Ascending aorta (tissue), 2 donors: ENCODE measurements around the gene ARHGAP26. TPM values are rescaled to one million over a fixed set of nuclear protein-coding genes. Genes with fewer than 3 reads are reported as not detected.

ENCODE experiments used
- DNase-seq, 2 donors: peaks; one replicate each; pipeline ENCODE4 v3.0.0-alpha.2; 2019; ENCODE audit warnings: low spot score in 2 of 2
- H3K27ac ChIP-seq, 2 donors: fragments of 200-600 bp; sonication (generic); one replicate each; pipeline ENCODE4 v1.5.1; 2016 to 2017; ENCODE audit warnings: mild to moderate bottlenecking in 1 of 2
- H3K27me3 ChIP-seq: fragments of 200-600 bp; sonication (generic); one replicate; pipeline ENCODE4 v1.5.1; 2017
- H3K36me3 ChIP-seq, 2 donors: fragments of 200-600 bp; sonication (generic); one replicate each; pipeline ENCODE4 v1.5.1; 2016
- H3K4me1 ChIP-seq, 2 donors: fragments of 200-600 bp; sonication (generic); one replicate each; pipeline ENCODE4 v1.5.1; 2016 to 2017; ENCODE audit warnings: mild to moderate bottlenecking in 1 of 2
- H3K4me3 ChIP-seq, 2 donors: fragments of 200-600 bp; sonication (generic); one replicate each; pipeline ENCODE4 v1.5.1; 2016 to 2017; ENCODE audit warnings: mild to moderate bottlenecking in 1 of 2
- H3K9me3 ChIP-seq, 2 donors: fragments of 200-600 bp; sonication (generic); one replicate each; pipeline ENCODE4 v1.5.1; 2016
- intact Hi-C: fragments of 100-400 bp; cut with DNase I; formaldehyde crosslinking; loops from one replicate; pipeline ENCODE4 v1.15.1; 2023
- total RNA-seq: library from RNA; depleted of rRNA; stranded (reverse); fragments of >200 nt; gene quantifications from one replicate; pipeline ENCODE4 v1.1.0, GENCODE V29; 2016
- TF ChIP-seq, protein P1 (sequence below), 3 experiments: fragments of 200-600 bp in 2 of 3; fragments of 450-650 bp in 1 of 3; sonication (generic) in 2 of 3; IDR thresholded peaks; one replicate each; pipeline ENCODE4 v1.5.1; 2016 to 2019; ENCODE audit warnings: antibody characterized with exemption in 3 of 3, mild to moderate bottlenecking in 1 of 3, moderate library complexity in 1 of 3

The ARHGAP26 gene
- total RNA-seq, 1 donor from 2014 or later = 34.9 TPM

DNA sequence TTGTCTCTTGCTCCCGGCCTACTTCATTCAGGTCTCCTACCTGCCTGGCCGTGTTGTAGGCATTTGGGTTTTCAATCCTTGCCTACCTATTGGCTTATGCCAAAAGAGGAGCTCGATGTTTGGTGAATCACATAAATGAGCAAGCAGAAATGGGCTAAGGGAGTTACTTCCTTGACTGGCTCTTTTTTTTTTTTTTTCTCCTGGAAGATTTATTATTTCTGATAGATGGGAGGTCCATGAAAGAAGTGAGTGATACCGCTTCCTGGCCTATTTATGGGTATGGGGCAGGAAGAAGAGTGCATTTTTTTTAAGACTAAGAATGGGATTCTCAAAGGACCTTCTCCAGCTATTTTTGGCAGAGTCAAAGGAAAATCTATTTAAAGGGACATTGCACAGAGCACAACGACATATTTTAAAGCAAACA is 294.1 kb downstream of the ARHGAP26 start:
- no peaks in the 10 kb centered on the region for H3K9me3 ChIP-seq
- intact Hi-C loops = loop anchor here (5.0 kb wide), 1 partner anchor 338 kb away; the partner anchor contains the start of gene NR3C1

DNA sequence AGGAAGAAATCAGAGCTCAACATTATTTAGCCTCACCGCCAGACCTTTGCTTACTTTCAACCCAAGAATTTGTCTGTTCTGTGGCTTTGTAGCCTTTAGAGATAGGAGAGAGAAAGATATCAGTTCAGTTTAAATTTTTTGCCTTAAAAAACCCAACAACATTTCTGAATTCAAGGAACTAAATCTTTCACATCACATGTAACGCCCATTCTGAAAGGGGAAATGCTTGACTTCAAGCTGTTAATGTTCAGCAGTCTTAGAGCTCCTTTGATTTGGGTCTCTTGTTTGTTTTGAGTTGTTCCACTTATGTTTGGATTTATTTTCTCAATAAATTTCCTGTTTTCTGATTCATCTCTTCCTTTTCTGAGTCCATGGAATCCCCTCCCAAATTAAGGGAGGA is 294.5 kb downstream of the ARHGAP26 start:
- H3K27me3 ChIP-seq = no peaks in the 10 kb centered on the region
- no peak overlapping the region for H3K4me3 ChIP-seq
- peaks cover 0 to 19% of the 10 kb centered on the region in 2 donors for H3K36me3 ChIP-seq
- no peak for DNase-seq
- no peaks in the 10 kb centered on the region for H3K9me3 ChIP-seq
- H3K4me1 ChIP-seq = peaks cover 4 to 42% of the 10 kb centered on the region in 2 donors
- TF ChIP-seq, protein P1, sequence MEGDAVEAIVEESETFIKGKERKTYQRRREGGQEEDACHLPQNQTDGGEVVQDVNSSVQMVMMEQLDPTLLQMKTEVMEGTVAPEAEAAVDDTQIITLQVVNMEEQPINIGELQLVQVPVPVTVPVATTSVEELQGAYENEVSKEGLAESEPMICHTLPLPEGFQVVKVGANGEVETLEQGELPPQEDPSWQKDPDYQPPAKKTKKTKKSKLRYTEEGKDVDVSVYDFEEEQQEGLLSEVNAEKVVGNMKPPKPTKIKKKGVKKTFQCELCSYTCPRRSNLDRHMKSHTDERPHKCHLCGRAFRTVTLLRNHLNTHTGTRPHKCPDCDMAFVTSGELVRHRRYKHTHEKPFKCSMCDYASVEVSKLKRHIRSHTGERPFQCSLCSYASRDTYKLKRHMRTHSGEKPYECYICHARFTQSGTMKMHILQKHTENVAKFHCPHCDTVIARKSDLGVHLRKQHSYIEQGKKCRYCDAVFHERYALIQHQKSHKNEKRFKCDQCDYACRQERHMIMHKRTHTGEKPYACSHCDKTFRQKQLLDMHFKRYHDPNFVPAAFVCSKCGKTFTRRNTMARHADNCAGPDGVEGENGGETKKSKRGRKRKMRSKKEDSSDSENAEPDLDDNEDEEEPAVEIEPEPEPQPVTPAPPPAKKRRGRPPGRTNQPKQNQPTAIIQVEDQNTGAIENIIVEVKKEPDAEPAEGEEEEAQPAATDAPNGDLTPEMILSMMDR (IDR thresholded peaks at IDR 0.05) = no peak
- H3K27ac ChIP-seq = peak overlapping the region; percentile 53
- intact Hi-C loops = loop anchor here (5.0 kb wide), 1 partner anchor 338 kb away; the partner anchor contains the start of gene NR3C1

More for the DNA sequence above, 294.1 kb downstream of the ARHGAP26 start:
- DNase-seq = no peak
- Histone ChIP-seq H3K4me3 (no peak overlapping the region), H3K4me1 (peaks cover 4 to 42% of the 10 kb centered on the region in 2 donors), H3K27me3 (no peaks in the 10 kb centered on the region), H3K27ac (peak overlapping the region; percentile 53), H3K36me3 (peaks cover 0 to 14% of the 10 kb centered on the region in 2 donors)
- TF ChIP-seq, protein P1 (IDR thresholded peaks at IDR 0.05) = no peak

DNA sequence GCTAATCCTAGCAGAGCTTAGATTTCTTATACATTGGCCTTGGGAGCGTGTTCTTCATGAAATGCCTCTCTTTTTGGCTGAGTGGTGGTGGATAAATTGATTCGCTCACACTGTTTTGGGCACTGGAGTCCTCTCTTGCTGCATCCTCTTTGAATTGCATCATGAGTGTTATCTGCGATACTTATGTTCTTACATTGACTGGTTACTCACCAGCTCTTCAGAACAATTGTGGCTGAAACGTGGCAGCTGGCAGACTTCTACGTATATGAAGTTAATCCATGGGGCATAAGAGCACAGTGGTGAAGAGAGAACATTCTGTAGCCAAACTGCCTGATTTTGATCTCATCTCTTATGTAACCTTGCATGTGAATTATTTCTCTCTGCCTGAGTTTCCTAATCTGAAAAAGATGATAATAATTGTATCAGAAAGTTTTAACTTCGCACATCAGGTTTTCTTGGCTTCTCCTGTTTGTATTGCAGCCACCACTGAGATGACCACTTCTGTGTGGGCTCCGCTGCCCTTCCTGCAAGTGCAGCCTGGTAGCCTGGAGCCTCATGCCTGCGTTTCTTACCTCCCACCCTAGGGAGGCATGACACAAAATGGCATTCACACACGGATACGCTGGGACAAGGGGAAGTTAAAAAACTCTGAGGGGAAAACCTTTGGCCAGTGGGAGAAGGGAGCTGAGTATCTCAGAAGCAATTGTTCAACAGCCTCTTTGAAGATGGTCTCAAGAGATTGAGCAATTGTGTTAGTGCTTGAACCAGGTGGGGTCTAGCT is 295.2 kb downstream of the ARHGAP26 start:
- Histone ChIP-seq H3K4me1 (peaks cover 4 to 35% of the 10 kb centered on the region in 2 donors), H3K4me3 (no peak overlapping the region)

DNA sequence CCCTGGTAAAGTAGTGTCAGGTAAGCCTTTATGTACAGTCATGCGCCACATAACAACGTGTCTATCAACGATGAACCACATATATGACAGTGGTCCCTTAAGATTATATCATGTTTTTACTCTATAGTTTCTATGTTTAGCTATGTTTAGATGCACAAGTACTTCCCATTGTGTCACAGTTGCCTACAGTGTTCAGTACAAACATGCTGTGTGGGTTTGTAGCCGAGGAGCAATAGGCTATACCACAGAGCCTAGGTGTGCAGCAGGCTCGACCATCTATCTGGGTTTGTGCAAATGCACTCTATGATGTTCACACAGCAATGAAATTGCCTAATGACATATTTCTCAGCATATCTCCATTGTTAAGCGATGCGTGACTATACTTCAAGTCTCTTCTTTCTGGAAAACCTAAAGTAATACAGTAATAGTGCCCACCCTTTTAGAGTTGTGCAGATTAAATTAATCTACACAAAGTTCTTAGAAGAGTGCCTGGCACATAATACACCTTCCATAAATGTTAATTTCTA is 295.9 kb downstream of the ARHGAP26 start:
- TF ChIP-seq, protein P1 (IDR thresholded peaks at IDR 0.05) = no peak
- no peak overlapping the region for H3K4me3 ChIP-seq
- peaks cover 4 to 33% of the 10 kb centered on the region in 2 donors for H3K4me1 ChIP-seq
- H3K27me3 ChIP-seq = no peaks in the 10 kb centered on the region
- H3K36me3 ChIP-seq = peaks cover 0 to 21% of the 10 kb centered on the region in 2 donors
- no peak overlapping the region for H3K27ac ChIP-seq
- intact Hi-C loops = no loop called here
- no peaks in the 10 kb centered on the region for H3K9me3 ChIP-seq
- no peak for DNase-seq

More for the DNA sequence above, 295.2 kb downstream of the ARHGAP26 start:
- Histone ChIP-seq H3K9me3 (no peaks in the 10 kb centered on the region), H3K27me3 (no peaks in the 10 kb centered on the region), H3K36me3 (peaks cover 0 to 21% of the 10 kb centered on the region in 2 donors), H3K27ac (peak overlapping the region; percentile 53)
- TF ChIP-seq, protein P1 (IDR thresholded peaks at IDR 0.05) = no peak
- intact Hi-C loops = no loop called here
- no peak for DNase-seq

DNA sequence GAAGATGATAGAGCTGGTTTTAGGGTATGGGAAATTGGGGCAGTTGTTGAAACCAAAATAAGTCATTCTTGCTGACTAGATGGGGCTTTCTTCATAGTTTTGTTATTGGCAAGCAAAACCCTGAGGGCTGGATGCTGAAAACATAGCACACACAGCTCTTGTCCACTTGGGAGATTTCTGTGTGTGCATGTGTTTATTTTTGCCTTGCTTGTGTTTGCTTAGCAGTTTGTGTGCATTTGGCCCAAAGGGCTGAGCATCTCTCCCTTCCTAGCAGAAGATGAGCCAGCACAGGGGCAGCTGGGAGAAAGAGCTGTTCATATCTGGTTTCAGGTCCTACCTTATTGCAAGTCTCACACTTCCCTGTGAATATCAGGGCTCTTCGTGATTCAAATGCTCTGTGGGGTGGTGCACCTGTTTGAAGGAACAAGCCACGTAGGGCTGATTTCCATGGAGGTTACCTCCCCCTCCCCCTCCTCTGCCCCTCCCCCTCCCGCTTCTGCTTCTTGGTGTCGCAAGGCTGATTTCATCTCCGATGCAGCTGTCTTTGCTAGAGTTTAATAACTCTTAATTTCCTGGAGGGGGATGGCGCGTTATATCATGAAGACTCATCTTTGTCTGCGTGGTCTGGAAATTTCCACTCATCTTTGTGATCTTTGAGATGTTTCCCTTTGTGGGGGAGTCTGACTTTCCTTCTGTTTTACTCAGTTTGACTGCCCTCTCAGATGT is 296.5 kb downstream of the ARHGAP26 start:
- H3K9me3 ChIP-seq = no peaks in the 10 kb centered on the region
- H3K36me3 ChIP-seq = peaks cover 0 to 21% of the 10 kb centered on the region in 2 donors
- peaks cover 4 to 31% of the 10 kb centered on the region in 2 donors for H3K4me1 ChIP-seq
- intact Hi-C loops = no loop called here
- H3K4me3 ChIP-seq = no peak overlapping the region
- H3K27ac ChIP-seq = no peak overlapping the region
- TF ChIP-seq, protein P1 (IDR thresholded peaks at IDR 0.05) = no peak
- no peaks in the 10 kb centered on the region for H3K27me3 ChIP-seq
- DNase-seq = no peak
